ENCODE results near the gene NFATC2. TPM values are rescaled to one million over a fixed set of nuclear protein-coding genes. Genes with fewer than 3 reads are reported as not detected.

Gene NFATC2
- total and polyA plus RNA-seq, 2 experiments from 2014 or later: 0.52 to 0.59 TPM

- peaks cover 4% of the 10 kb centered on the region; the same call in 1 of the 2 replicates for H3K9me2 ChIP-seq (ENCODE audit: insufficient read depth)
- peak overlapping the region; percentile 69 for H3K4me3 ChIP-seq
- H3K4me1 Mint-ChIP-seq: peaks cover 18% of the 10 kb centered on the region
- H3K36me3 Mint-ChIP-seq (ENCODE audit: low read depth): no peaks in the 10 kb centered on the region
- peak overlapping the region; percentile 85 for H3K4me2 ChIP-seq
- TF ChIP-seq POLR2AphosphoS5 (IDR thresholded peaks at IDR 0.05; ENCODE audit: low read depth) (no peak), STAT1 (IDR thresholded peaks at IDR 0.05; ENCODE audit: unreplicated experiment) (no peak), NANOG (IDR thresholded peaks at IDR 0.05; ENCODE audit: borderline replicate concordance) (no peak), JUNB (IDR thresholded peaks at IDR 0.05; ENCODE audit: unreplicated experiment) (no peak), ZNF114 (CRISPR knock-in tag; IDR thresholded peaks at IDR 0.05) (no peak), EZH2phosphoT487 (IDR thresholded peaks at IDR 0.05; ENCODE audit: unreplicated experiment) (no peak), EZH2 (IDR thresholded peaks at IDR 0.05; ENCODE audit: low read depth, unreplicated experiment) (no peak), ZNF331 (CRISPR knock-in tag; IDR thresholded peaks at IDR 0.05; ENCODE audit: low read depth) (no peak), CREB1 (CRISPR knock-in tag; IDR thresholded peaks at IDR 0.05; ENCODE audit: low read depth) (no peak)
- TF ChIP-seq, protein P1, sequence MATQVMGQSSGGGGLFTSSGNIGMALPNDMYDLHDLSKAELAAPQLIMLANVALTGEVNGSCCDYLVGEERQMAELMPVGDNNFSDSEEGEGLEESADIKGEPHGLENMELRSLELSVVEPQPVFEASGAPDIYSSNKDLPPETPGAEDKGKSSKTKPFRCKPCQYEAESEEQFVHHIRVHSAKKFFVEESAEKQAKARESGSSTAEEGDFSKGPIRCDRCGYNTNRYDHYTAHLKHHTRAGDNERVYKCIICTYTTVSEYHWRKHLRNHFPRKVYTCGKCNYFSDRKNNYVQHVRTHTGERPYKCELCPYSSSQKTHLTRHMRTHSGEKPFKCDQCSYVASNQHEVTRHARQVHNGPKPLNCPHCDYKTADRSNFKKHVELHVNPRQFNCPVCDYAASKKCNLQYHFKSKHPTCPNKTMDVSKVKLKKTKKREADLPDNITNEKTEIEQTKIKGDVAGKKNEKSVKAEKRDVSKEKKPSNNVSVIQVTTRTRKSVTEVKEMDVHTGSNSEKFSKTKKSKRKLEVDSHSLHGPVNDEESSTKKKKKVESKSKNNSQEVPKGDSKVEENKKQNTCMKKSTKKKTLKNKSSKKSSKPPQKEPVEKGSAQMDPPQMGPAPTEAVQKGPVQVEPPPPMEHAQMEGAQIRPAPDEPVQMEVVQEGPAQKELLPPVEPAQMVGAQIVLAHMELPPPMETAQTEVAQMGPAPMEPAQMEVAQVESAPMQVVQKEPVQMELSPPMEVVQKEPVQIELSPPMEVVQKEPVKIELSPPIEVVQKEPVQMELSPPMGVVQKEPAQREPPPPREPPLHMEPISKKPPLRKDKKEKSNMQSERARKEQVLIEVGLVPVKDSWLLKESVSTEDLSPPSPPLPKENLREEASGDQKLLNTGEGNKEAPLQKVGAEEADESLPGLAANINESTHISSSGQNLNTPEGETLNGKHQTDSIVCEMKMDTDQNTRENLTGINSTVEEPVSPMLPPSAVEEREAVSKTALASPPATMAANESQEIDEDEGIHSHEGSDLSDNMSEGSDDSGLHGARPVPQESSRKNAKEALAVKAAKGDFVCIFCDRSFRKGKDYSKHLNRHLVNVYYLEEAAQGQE (IDR thresholded peaks at IDR 0.05; ENCODE audit: unreplicated experiment): no peak
- TF ChIP-seq, protein P2, sequence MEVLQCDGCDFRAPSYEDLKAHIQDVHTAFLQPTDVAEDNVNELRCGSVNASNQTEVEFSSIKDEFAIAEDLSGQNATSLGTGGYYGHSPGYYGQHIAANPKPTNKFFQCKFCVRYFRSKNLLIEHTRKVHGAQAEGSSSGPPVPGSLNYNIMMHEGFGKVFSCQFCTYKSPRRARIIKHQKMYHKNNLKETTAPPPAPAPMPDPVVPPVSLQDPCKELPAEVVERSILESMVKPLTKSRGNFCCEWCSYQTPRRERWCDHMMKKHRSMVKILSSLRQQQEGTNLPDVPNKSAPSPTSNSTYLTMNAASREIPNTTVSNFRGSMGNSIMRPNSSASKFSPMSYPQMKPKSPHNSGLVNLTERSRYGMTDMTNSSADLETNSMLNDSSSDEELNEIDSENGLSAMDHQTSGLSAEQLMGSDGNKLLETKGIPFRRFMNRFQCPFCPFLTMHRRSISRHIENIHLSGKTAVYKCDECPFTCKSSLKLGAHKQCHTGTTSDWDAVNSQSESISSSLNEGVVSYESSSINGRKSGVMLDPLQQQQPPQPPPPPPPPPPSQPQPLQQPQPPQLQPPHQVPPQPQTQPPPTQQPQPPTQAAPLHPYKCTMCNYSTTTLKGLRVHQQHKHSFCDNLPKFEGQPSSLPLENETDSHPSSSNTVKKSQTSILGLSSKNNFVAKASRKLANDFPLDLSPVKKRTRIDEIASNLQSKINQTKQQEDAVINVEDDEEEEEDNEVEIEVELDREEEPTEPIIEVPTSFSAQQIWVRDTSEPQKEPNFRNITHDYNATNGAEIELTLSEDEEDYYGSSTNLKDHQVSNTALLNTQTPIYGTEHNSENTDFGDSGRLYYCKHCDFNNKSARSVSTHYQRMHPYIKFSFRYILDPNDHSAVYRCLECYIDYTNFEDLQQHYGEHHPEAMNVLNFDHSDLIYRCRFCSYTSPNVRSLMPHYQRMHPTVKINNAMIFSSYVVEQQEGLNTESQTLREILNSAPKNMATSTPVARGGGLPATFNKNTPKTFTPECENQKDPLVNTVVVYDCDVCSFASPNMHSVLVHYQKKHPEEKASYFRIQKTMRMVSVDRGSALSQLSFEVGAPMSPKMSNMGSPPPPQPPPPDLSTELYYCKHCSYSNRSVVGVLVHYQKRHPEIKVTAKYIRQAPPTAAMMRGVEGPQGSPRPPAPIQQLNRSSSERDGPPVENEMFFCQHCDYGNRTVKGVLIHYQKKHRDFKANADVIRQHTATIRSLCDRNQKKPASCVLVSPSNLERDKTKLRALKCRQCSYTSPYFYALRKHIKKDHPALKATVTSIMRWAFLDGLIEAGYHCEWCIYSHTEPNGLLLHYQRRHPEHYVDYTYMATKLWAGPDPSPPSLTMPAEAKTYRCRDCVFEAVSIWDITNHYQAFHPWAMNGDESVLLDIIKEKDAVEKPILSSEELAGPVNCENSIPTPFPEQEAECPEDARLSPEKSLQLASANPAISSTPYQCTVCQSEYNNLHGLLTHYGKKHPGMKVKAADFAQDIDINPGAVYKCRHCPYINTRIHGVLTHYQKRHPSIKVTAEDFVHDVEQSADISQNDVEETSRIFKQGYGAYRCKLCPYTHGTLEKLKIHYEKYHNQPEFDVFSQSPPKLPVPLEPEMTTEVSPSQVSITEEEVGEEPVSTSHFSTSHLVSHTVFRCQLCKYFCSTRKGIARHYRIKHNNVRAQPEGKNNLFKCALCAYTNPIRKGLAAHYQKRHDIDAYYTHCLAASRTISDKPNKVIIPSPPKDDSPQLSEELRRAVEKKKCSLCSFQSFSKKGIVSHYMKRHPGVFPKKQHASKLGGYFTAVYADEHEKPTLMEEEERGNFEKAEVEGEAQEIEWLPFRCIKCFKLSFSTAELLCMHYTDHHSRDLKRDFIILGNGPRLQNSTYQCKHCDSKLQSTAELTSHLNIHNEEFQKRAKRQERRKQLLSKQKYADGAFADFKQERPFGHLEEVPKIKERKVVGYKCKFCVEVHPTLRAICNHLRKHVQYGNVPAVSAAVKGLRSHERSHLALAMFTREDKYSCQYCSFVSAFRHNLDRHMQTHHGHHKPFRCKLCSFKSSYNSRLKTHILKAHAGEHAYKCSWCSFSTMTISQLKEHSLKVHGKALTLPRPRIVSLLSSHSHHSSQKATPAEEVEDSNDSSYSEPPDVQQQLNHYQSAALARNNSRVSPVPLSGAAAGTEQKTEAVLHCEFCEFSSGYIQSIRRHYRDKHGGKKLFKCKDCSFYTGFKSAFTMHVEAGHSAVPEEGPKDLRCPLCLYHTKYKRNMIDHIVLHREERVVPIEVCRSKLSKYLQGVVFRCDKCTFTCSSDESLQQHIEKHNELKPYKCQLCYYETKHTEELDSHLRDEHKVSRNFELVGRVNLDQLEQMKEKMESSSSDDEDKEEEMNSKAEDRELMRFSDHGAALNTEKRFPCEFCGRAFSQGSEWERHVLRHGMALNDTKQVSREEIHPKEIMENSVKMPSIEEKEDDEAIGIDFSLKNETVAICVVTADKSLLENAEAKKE (CRISPR knock-in tag; IDR thresholded peaks at IDR 0.05): no peak
- TF ChIP-seq, protein P3, sequence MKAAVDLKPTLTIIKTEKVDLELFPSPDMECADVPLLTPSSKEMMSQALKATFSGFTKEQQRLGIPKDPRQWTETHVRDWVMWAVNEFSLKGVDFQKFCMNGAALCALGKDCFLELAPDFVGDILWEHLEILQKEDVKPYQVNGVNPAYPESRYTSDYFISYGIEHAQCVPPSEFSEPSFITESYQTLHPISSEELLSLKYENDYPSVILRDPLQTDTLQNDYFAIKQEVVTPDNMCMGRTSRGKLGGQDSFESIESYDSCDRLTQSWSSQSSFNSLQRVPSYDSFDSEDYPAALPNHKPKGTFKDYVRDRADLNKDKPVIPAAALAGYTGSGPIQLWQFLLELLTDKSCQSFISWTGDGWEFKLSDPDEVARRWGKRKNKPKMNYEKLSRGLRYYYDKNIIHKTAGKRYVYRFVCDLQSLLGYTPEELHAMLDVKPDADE (IDR thresholded peaks at IDR 0.05): no peak
- TF ChIP-seq, protein P4, sequence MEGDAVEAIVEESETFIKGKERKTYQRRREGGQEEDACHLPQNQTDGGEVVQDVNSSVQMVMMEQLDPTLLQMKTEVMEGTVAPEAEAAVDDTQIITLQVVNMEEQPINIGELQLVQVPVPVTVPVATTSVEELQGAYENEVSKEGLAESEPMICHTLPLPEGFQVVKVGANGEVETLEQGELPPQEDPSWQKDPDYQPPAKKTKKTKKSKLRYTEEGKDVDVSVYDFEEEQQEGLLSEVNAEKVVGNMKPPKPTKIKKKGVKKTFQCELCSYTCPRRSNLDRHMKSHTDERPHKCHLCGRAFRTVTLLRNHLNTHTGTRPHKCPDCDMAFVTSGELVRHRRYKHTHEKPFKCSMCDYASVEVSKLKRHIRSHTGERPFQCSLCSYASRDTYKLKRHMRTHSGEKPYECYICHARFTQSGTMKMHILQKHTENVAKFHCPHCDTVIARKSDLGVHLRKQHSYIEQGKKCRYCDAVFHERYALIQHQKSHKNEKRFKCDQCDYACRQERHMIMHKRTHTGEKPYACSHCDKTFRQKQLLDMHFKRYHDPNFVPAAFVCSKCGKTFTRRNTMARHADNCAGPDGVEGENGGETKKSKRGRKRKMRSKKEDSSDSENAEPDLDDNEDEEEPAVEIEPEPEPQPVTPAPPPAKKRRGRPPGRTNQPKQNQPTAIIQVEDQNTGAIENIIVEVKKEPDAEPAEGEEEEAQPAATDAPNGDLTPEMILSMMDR (conservative IDR thresholded peaks at IDR 0.05; ENCODE audit: low read depth in 2 of 2): no peak
- peak overlapping the region; percentile 48; the same call in 2 of the 3 replicates for H3K4me3 Mint-ChIP-seq
- H3K4me1 ChIP-seq (ENCODE audit: insufficient read depth): no peaks in the 10 kb centered on the region; the same call in 1 of the 2 replicates
- peaks cover 47% of the 10 kb centered on the region for H3K27me3 ChIP-seq (ENCODE audit: insufficient read depth)
- H3K36me3 ChIP-seq (ENCODE audit: insufficient read depth): no peaks in the 10 kb centered on the region
- no peaks in the 10 kb centered on the region for H3K79me2 ChIP-seq (replicated peaks; ENCODE audit: insufficient read depth)
- H3F3A ChIP-seq (replicated peaks; ENCODE audit: low read depth): peaks cover 3% of the 10 kb centered on the region; the same call in 1 of the 2 replicates
- DNase-seq (ENCODE audit: low spot score) (peak; percentile 29), ATAC-seq (peak; percentile 33)
- no peaks in the 10 kb centered on the region for H4K20me1 ChIP-seq (replicated peaks; ENCODE audit: insufficient read depth)
- H2AFZ ChIP-seq: peak overlapping the region; percentile 91
- H3K9me3 Mint-ChIP-seq: no peaks in the 10 kb centered on the region; the same call in 2 of the 3 replicates
- peaks cover 19% of the 10 kb centered on the region for H3K27me3 Mint-ChIP-seq (ENCODE audit: insufficient read depth, low read depth, poor library complexity)
- no peak overlapping the region for H3K27ac Mint-ChIP-seq
- no peak overlapping the region for H3K27ac ChIP-seq (ENCODE audit: low read depth)
Observed at GRCh38 chr20:51541189-51542032, 1.1 kb downstream of the NFATC2 start.
